Stimulated activated CD8-positive, alpha-beta memory T cell treated with anti-CD3 and anti-CD28 coated beads, Interleukin-7, amount 100 ng/mL, for 48 hours (primary cell): ENCODE data around the gene UBE2S.
"Not testable (repeated sequence)": the region's sequence is repeated elsewhere in the genome, so short reads cannot be mapped to it uniquely, and the experiment has no call there.

ENCODE experiments used
- DNase-seq, 2 donors: peaks; one replicate each; pipeline ENCODE4 v3.0.0-alpha.2; 2020; ENCODE audit warnings: low read depth in 1 of 2; ENCODE audit errors: extremely low read depth in 1 of 2

UBE2S gene

GRCh38 chr19:55406826-55407549 lies 600 bp downstream of the UBE2S start:
- no peak for DNase-seq

DNA sequence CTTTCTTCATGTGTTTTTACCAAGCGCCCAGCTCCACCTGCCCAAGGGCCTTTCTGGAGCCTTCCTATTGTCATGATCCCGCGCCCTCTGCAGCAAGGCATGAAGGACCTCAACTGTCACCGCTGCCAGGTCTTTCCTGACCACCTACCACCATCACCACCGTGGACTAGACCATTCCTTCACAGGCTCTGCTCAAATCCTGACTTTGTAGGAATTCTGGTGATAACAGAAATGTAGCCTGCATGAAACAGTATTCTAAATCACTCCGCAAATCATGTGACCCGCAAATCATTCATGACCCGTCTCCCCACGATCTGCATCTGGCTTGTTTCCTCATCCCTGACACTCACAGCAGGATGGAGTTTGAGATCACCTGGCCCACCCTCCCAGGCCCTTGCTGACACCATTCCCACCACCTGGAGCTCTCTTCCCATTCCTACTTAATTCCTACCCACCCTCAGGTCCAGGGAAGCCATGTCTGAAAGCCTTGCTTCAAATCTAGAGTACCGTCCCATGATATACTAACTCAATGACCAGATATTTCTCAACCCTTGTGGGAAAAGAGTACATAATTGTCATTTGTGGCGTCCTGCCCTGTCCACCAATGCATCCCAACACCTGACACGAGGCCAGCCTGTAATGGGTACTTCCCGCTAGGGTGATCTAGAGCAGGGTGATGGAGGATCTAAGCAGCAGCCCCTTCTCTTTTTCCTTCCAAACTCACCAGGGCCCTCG lies 1.3 kb downstream of the UBE2S start:
- no peak for DNase-seq

- DNase-seq = no peak
These were observed 1.9 kb downstream of the UBE2S start for GRCh38 chr19:55405638-55406037.

DNA sequence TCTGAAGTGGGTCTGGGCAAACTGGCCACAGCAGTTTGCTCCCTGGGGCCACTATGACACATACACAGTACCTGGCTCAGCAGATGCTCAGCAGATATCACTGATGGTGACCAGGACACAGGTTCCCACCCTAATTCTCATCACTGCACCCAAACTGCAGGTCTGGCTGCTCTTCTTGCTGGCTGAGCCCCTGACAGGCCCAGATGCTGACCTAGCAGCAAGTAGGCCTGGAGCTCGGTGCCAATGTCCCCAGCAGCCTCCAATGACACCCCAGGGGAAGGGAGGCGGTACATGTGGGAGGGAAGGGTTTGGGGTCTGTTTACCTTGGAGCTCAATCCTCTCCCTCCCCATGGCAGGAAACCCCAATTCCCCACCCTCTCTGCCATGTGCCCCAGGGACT lies 5.1 kb downstream of the UBE2S start:
- no peak for DNase-seq

GRCh38 chr19:55401390-55401789 lies 6.2 kb downstream of the UBE2S start:
- not testable (repeated sequence) for DNase-seq

DNA sequence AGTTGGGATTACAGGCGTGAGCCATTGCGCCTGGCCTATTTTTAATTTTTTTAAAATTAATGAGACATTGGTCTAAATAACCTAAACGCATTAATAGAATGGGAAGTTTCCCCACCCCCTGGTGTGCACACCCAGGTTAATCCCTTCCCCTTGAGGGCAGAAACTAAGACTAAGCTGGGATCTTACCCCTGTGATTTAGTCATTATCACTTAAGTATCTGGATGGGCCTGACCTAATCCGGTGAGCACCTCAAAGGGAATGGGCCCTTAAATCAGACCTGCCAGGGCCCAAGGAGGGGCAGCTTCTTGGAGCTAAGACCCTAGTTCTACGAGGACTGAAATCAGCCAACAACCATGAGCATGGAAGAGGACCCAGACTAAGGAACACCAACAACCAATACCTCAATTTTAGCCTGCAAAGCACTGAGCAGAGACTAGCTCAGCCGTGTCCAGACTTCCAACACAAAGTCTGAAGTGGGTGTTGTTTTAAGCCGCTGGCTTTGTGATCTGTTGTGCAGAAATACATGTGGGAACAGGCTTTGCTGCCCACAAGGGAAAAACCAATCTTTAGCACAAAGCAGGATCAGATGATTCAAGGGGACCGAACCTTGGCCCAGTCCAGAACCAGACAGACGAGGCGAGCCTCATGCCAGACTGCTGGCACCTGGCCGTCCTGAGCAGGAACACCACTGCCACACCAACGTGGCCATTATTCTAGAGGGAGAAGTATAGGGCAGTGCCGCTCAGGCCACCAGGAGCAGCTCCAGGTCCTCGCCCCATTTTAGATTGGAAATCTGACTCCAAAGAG lies 7.1 kb downstream of the UBE2S start:
- DNase-seq = no peak

- no peak for DNase-seq
These were observed 9.2 kb downstream of the UBE2S start for GRCh38 chr19:55398200-55398925.

DNA sequence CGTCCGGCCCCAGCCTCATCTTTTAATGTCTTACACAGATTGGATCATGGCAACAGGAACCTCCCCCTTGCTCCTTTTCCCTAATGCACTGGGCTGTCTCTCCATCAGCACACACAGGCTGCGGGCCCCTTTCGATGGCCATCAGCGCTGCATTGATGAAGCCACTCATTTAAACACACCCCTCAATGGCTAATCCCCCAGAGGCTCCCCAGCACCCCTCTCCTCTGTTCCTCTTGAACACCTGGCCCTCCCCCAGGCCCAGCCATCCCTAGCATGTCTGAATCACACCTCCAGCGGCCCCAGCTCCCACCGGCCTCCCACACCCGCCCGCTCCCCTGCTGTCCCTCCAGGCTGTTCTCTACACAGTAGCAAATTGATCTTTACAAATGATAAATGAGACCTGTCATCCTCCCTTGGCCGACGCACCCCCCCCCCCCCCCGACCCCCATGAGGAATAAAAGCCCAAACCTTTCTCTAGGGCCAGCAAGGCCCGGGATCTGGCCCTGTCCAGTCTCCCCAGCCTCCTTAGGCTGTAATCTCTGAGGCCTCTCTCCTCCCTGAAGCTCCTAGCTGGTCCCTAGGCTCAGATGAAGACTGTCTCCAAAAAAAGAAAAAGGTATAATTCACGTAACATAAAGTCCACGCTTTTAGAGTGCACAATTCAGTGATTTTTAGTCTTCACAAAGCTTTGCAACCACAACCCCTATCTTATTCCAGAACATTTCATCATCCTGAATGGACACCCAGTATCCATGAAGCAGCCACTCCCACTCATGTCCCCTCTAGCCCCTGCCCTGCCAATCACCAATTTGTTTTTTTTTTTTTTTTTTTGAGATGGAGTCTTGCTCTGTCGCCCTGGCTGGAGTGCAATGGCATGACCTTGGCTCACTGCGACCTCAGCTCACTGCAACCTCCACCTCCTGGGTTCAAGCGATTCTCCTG lies 14.5 kb downstream of the UBE2S start:
- DNase-seq = no peak

DNA sequence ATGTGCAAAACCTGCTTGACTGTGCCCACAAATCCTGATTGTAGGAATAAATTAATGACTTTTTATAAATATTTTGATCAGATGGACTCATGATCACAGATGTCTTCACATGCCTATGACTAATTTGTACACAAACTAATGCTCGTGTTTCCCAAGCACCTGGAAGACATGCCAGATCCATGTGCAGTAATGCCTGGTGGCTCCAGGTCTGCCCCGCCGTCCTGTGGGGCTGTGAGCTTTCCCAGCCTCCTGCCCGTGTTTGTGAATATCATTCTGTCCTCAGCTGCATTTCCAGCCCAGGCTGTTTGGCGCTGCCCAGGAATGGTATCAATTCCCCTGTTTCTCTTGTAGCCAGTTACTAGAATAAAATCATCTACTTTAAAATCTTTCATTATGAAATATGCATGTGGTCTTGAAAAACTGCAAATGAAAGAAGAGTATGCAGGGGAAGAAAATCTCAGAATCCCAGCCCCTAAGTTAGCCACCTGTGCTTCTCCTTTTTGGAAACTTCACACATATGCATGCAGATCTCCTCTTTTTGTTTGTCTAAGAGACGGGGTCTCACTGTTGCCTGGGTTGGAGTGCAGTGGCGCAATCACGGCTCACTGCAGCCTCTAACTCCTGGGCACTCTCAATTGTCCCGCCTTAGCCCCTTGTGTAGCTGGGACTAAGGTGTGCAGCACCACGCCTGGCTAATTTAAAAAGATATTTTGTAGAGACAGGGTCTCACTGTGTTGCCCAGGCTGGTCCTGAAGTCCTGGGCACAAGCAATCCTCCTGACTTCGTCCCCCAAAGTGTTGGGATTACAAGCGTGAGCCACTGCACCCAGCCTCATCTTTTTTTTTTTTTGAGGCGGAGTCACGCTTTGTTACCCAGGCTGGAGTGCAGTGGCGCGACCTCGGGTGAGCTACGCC lies 15.6 kb downstream of the UBE2S start:
- DNase-seq = no peak

DNA sequence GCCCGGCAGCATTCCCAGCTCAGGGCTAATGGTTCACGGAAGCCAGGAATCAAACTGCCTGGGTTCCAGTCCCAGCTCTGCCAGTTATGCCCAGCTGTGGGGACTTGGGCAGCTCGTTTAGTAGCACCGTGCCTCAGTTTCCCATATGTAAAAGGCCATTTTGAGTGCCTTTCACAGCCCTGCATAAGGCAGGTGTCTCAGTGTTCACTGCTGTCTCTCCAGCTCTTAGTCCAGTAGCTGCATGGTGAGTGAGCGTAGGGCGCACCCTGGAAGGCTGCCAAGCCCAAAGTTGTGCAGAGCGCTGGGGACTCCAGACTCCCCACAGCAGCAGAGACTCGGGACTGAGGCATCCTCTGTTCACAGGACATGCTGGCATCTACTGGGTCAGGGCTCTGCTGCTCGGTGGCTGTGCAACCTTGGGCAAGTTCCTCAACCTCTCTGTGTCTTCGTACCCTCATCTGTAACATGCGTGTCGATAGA lies 16.4 kb downstream of the UBE2S start:
- DNase-seq = no peak

GRCh38 chr19:55390461-55390880 lies 17.1 kb downstream of the UBE2S start:
- no peak for DNase-seq

DNA sequence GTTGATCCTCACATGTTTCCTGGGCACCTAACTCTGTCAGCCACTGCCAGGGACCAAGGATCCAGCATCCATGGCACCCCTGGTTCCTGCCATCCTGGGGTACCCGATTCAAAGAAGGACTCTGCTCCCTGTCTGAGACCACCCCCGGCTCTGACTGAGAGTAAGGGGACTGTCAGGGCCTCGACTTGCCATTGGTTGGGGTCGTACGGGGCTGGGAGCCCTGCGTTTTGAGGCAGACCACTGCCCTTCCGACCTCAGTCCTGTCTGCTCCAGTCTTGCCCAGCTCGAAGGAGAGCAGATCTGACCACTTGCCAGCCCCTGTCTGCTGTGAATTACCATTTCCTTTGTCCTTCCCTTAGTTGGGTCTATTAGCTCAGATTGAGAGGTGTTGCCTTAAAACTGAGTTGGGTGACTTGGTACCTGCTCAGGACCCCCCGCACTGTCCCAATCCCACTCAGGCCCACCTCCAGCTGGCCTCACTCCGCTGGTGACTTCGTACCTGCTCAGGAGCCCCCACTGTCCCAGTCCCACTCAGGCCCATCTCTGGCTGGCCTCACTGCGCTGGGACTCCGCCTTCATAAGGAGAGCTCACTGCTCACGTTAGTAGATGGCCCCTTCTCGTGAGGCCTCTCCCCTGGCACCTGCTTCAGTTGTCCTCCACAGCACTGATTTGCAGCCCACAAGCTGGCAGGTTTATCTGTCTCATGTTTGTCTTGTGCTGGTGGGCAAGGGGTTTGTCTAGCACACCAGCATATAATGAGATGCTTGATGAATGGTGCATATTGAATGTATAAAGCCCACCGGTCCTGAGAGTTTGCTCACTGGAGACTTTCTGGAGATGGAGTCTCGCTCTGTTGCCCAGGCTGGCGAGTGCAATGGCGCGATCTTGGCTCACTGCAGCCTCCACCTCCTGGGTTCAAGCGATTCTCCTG lies 17.9 kb downstream of the UBE2S start:
- no peak for DNase-seq

GRCh38 chr19:55387736-55388497 lies 19.7 kb downstream of the UBE2S start:
- DNase-seq = no peak

DNA sequence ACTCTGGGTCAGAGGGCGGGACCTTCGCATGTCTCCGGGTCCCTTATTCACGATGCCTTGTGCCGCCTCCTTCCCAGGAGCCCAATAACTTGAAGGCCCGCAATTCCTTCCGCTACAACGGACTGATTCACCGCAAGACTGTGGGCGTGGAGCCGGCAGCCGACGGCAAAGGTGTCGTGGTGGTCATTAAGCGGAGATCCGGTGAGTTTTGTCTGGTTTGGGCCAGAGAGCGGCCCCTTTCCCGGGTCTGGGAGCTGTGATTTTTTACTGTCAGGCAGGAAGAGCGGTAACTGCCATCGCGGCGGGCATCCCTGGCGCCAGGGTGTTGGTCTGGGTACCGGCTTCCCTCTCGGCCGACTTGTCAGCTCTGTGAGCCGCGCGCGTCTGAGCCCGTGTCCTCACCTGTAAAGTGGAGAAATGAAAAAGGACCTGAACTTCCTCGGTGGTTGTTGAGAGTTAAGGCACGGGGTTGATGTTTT lies 21.1 kb downstream of the UBE2S start:
- DNase-seq = no peak

GRCh38 chr19:55385724-55386492 lies 21.7 kb downstream of the UBE2S start, which contains the start of gene RPL28:
TSS of gene RPL28 (plus strand) at chr19:55385932. CDS start at chr19:55386358, 426 bp downstream.
- DNase-seq = peak; percentile 96 to 98
